OCI-LY7 (cell line): ENCODE measurements around the gene EPHA3. TPM values are rescaled to one million over a fixed set of nuclear protein-coding genes. Genes with fewer than 3 reads are reported as not detected.

Source experiments
- BruUV-seq: library from RNA; stranded (reverse); fragments of 400-500 nt; replicated peaks from 2 replicates; lab custom pipeline; 2021; lab: Mats Ljungman, UMichigan
- CTCF ChIA-PET: fragments of 300-600 bp; sonication (Branson Sonifier 250); formaldehyde crosslinking; loops from one replicate; lab custom pipeline; 2022; ENCODE audit warnings: antibody characterized with exemption; ENCODE audit not compliant: unreplicated experiment; lab: Charles Lee
- POLR2A ChIA-PET: fragments of 300-600 bp; sonication (Branson Sonifier 250); formaldehyde crosslinking; loops from one replicate; lab custom pipeline; 2022; ENCODE audit warnings: antibody characterized with exemption; lab: Charles Lee
- DNase-seq: peaks from one replicate; pipeline ENCODE4 v3.0.0-alpha.2; 2015; ENCODE audit warnings: low spot score
- H2AFZ ChIP-seq: fragments of 200-600 bp; sonication (generic), shearing (Covaris generic); 2 replicates; pipeline ENCODE4 v1.6.1; 2014; ENCODE audit warnings: mild to moderate bottlenecking, antibody characterized with exemption, low read length, moderate library complexity
- H3K27ac ChIP-seq: fragments of 200-600 bp; sonication (generic); 2 replicates; pipeline ENCODE4 v1.5.1; 2014; ENCODE audit warnings: mixed run types, low read depth, mild to moderate bottlenecking, moderate library complexity, low read length, inconsistent platforms; ENCODE audit not compliant: poor library complexity, severe bottlenecking
- H3K36me3 ChIP-seq: fragments of 200-600 bp; sonication (generic); 2 replicates; pipeline ENCODE4 v1.6.1; 2014; ENCODE audit warnings: mild to moderate bottlenecking, antibody characterized with exemption, low read length, moderate library complexity, mixed read lengths; ENCODE audit not compliant: insufficient read depth
- H3K4me1 ChIP-seq: fragments of 200-600 bp; sonication (generic); 2 replicates; pipeline ENCODE4 v1.5.1; 2014; ENCODE audit warnings: mild to moderate bottlenecking, low read length; ENCODE audit not compliant: insufficient read depth, poor library complexity, severe bottlenecking
- H3K4me2 ChIP-seq: fragments of 200-600 bp; sonication (generic); 2 replicates; pipeline ENCODE4 v1.6.1; 2014; ENCODE audit warnings: mild to moderate bottlenecking, low read length
- H3K4me3 ChIP-seq: fragments of 200-600 bp; sonication (generic); 2 replicates; pipeline ENCODE4 v1.5.1; 2014; ENCODE audit warnings: mild to moderate bottlenecking, low read depth, low read length; ENCODE audit not compliant: poor library complexity, severe bottlenecking
- H3K79me2 ChIP-seq: fragments of 200-600 bp; sonication (generic); 2 replicates; pipeline ENCODE4 v1.6.1; 2016; ENCODE audit warnings: low read depth, mild to moderate bottlenecking, low read length, moderate library complexity, mixed read lengths; ENCODE audit not compliant: insufficient read depth
- H3K9me2 ChIP-seq: fragments of 200-600 bp; sonication (generic); 2 replicates; pipeline ENCODE4 v1.6.1; 2016; ENCODE audit warnings: mild to moderate bottlenecking, low read length, mixed read lengths; ENCODE audit not compliant: insufficient read depth
- H3K9me3 ChIP-seq: fragments of 200-600 bp; sonication (generic); 2 replicates; pipeline ENCODE4 v1.6.1; 2014; ENCODE audit warnings: mild to moderate bottlenecking, mixed run types, low read length, mixed read lengths
- H4K20me1 ChIP-seq: fragments of 200-600 bp; sonication (generic); 2 replicates; pipeline ENCODE4 v1.6.1; 2014; ENCODE audit warnings: mild to moderate bottlenecking, antibody characterized with exemption, low read length, moderate library complexity, mixed read lengths; ENCODE audit not compliant: insufficient read depth
- EZH2phosphoT487 ChIP-seq: fragments of 200-600 bp; sonication (generic); IDR thresholded peaks from 2 replicates; pipeline ENCODE4 v1.6.1; 2018; ENCODE audit warnings: low read depth, borderline replicate concordance, mild to moderate bottlenecking, mixed run types, antibody characterized with exemption, low read length, moderate library complexity, mixed read lengths
- intact Hi-C: fragments of 100-400 bp; cut with micrococcal nuclease; formaldehyde crosslinking; loops from one replicate; pipeline ENCODE4 v1.10.0; 2022; ENCODE audit not compliant: unreplicated experiment
- total RNA-seq, 2 experiments: library from RNA; depleted of rRNA in 1 of 2; stranded (reverse); fragments of >200 nt in 1 of 2; shearing (Covaris generic) in 1 of 2; gene quantifications; 2 replicates each; pipeline ENCODE4 v1.2.3, GENCODE V29; 2014 to 2022
- TF ChIP-seq, protein P1 (sequence below): fragments of 200-600 bp; sonication (generic); conservative IDR thresholded peaks from 2 replicates; pipeline ENCODE4 v1.5.1; 2014; ENCODE audit warnings: mild to moderate bottlenecking, antibody characterized with exemption, low read length, moderate library complexity, mixed read lengths

EPHA3 gene
- total RNA-seq, 2 experiments from 2014 or later: not detected

DNA sequence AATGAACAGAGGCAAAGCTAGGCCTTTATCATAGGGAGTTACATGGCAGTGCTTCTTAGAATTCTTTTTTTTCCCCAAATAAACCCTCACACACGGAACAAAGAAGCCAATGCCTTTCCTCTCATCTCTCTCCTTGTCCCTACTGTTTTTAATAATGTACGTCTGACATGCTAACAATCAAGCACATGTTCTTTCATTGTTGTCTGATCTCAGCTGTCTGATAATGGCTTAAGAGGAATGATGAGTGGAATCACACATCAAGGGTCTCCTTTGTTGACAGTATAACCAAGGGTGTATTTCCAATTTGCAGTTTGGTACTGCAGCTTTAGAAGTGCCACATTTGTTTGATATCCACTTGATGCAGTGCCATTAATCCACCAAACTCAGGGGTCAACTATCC, 34.8 kb upstream of the EPHA3 start:
- no peaks in the 10 kb centered on the region for H3K4me1 ChIP-seq
- H3K4me2 ChIP-seq: no peak overlapping the region
- no peak for DNase-seq
- no peak overlapping the region for H3K4me3 ChIP-seq
- H3K27ac ChIP-seq: no peak overlapping the region
- H2AFZ ChIP-seq: no peak overlapping the region
- CTCF ChIA-PET: no interaction called here
- POLR2A ChIA-PET: interaction anchor here (0.6 kb wide), 1 partner anchor 17 kb away, joined by 3 read pairs; no protein-coding TSS in a partner anchor
- H3K79me2 ChIP-seq: no peaks in the 10 kb centered on the region
- intact Hi-C loops: no loop called here
- no peaks in the 10 kb centered on the region for H3K36me3 ChIP-seq
- H4K20me1 ChIP-seq: no peaks in the 10 kb centered on the region
- no peaks in the 10 kb centered on the region for H3K9me2 ChIP-seq
- TF ChIP-seq EZH2phosphoT487: no peak
- TF ChIP-seq, protein P1, sequence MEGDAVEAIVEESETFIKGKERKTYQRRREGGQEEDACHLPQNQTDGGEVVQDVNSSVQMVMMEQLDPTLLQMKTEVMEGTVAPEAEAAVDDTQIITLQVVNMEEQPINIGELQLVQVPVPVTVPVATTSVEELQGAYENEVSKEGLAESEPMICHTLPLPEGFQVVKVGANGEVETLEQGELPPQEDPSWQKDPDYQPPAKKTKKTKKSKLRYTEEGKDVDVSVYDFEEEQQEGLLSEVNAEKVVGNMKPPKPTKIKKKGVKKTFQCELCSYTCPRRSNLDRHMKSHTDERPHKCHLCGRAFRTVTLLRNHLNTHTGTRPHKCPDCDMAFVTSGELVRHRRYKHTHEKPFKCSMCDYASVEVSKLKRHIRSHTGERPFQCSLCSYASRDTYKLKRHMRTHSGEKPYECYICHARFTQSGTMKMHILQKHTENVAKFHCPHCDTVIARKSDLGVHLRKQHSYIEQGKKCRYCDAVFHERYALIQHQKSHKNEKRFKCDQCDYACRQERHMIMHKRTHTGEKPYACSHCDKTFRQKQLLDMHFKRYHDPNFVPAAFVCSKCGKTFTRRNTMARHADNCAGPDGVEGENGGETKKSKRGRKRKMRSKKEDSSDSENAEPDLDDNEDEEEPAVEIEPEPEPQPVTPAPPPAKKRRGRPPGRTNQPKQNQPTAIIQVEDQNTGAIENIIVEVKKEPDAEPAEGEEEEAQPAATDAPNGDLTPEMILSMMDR: no peak
- H3K9me3 ChIP-seq: no peaks in the 10 kb centered on the region
- no TSS peak for BruUV-seq

DNA sequence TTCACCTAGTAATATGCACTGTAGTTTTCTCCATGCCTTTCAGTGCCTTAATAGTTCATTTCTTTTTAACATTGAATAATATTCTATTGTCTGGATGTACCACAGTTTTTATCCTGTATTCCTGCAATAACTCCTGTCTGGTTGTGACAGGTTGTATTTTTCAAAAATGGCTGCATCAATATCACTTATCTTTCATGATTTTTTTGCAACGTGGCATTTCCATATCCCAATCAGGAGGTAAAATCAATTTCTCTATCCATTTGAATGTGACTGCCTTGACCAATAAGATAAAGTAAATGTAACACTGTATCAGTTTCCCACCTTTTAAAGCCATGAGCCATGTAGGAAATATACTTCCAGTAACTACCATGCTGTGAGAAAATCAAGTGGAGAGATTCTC, 27.5 kb upstream of the EPHA3 start:
- H3K79me2 ChIP-seq: no peaks in the 10 kb centered on the region
- no peak overlapping the region for H2AFZ ChIP-seq
- ChIA-PET POLR2A (no interaction called here), CTCF (no interaction called here)
- no peak overlapping the region for H3K4me3 ChIP-seq
- no peak overlapping the region for H3K4me2 ChIP-seq
- no TSS peak for BruUV-seq
- TF ChIP-seq EZH2phosphoT487: no peak
- TF ChIP-seq, protein P1: no peak
- H3K9me2 ChIP-seq: no peaks in the 10 kb centered on the region
- no peaks in the 10 kb centered on the region for H3K36me3 ChIP-seq
- H3K27ac ChIP-seq: no peak overlapping the region
- no peaks in the 10 kb centered on the region for H3K4me1 ChIP-seq
- no peaks in the 10 kb centered on the region for H4K20me1 ChIP-seq
- intact Hi-C loops: no loop called here
- no peaks in the 10 kb centered on the region for H3K9me3 ChIP-seq
- no peak for DNase-seq

- no peak overlapping the region for H3K4me3 ChIP-seq
- no peak overlapping the region for H3K27ac ChIP-seq
- TF ChIP-seq, protein P1: no peak
- no peak for TF ChIP-seq EZH2phosphoT487
- no peaks in the 10 kb centered on the region for H4K20me1 ChIP-seq
- H3K79me2 ChIP-seq: no peaks in the 10 kb centered on the region
- BruUV-seq: no TSS peak
- ChIA-PET POLR2A (interaction anchor here (0.7 kb wide), 1 partner anchor 868 kb away, joined by 3 read pairs; no protein-coding TSS in a partner anchor), CTCF (no interaction called here)
- H3K9me2 ChIP-seq: no peaks in the 10 kb centered on the region
- no peak overlapping the region for H3K4me2 ChIP-seq
- DNase-seq: no peak
- no peaks in the 10 kb centered on the region for H3K4me1 ChIP-seq
- H3K36me3 ChIP-seq: no peaks in the 10 kb centered on the region
- no peaks in the 10 kb centered on the region for H3K9me3 ChIP-seq
- no peak overlapping the region for H2AFZ ChIP-seq
- intact Hi-C loops: no loop called here
These were observed 19.6 kb upstream of the EPHA3 start for GRCh38 chr3:89087851-89088250.
